ENCODE results near the gene KIAA1549.

DNA sequence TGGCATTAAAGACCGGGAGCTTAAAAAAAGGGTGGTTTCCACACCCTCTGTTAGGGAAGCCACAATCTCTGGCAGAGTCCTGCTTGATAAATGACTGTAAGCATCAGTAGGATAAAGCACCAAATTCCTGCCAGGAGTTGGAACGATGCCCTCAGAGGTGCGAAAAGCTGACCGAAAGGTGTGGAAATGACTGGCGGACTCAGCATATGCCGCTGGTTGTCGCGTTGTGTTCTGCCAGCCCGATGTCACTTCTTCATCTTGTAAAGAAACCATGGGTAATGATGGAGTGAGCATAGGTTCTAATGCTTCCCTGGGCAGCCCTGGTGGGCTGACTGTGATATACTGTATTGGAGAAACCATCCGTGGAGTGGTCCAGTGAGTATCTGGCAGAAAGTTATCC is 62.4 kb downstream of the KIAA1549 start:
- no peak for TF ChIP-seq CTCF (IDR thresholded peaks at IDR 0.05; ENCODE audit: insufficient read depth, low read length, poor library complexity, severe bottlenecking)
- TF ChIP-seq EZH2phosphoT487 (conservative IDR thresholded peaks at IDR 0.05; ENCODE audit: low read length), result no peak
